H9 (cell line): ENCODE results near the gene SLITRK2. TPM values are rescaled to one million over a fixed set of nuclear protein-coding genes. Genes with fewer than 3 reads are reported as not detected.
A peak's percentile ranks its signal among the peaks of the same experiment; 100 is the strongest.

Source experiments
- DNase-seq: peaks from one replicate; pipeline ENCODE4 v3.0.0-alpha.2; 2017
- H2AFZ ChIP-seq: one replicate; pipeline ENCODE4 v1.6.1; 2013; ENCODE audit warnings: mild to moderate bottlenecking, low read length, control low read depth, moderate library complexity
- H2AK5ac ChIP-seq: 2 replicates; pipeline ENCODE4 v1.6.1; 2013; ENCODE audit warnings: low read length, control low read depth, mixed read lengths; ENCODE audit not compliant: insufficient read length
- H2BK120ac ChIP-seq: one replicate; pipeline ENCODE4 v1.6.1; 2013; ENCODE audit warnings: low read depth, mild to moderate bottlenecking, low read length, control low read depth, inconsistent platforms; ENCODE audit not compliant: poor library complexity, severe bottlenecking
- H2BK12ac ChIP-seq: 2 replicates; pipeline ENCODE4 v1.6.1; 2013; ENCODE audit warnings: low read length, control low read depth, mixed read lengths, low read depth; ENCODE audit not compliant: insufficient read length
- H2BK15ac ChIP-seq: 2 replicates; pipeline ENCODE4 v1.6.1; 2013; ENCODE audit warnings: low read depth, low read length, control low read depth
- H2BK20ac ChIP-seq: one replicate; pipeline ENCODE4 v1.6.1; 2013; ENCODE audit warnings: low read depth, mild to moderate bottlenecking, low read length, control low read depth, inconsistent platforms; ENCODE audit not compliant: poor library complexity, severe bottlenecking
- H2BK5ac ChIP-seq: 2 replicates; pipeline ENCODE4 v1.6.1; 2013; ENCODE audit warnings: low read length, control low read depth, mixed read lengths; ENCODE audit not compliant: insufficient read length
- H3K14ac ChIP-seq: 2 replicates; pipeline ENCODE4 v1.6.1; 2013; ENCODE audit warnings: low read length, control low read depth; ENCODE audit not compliant: insufficient read depth
- H3K18ac ChIP-seq: 2 replicates; pipeline ENCODE4 v1.6.1; 2013; ENCODE audit warnings: low read depth, mild to moderate bottlenecking, mixed read lengths, low read length, control low read depth; ENCODE audit not compliant: insufficient read length
- H3K23ac ChIP-seq: 2 replicates; pipeline ENCODE4 v1.6.1; 2013; ENCODE audit warnings: low read length, control low read depth, mixed read lengths, low read depth; ENCODE audit not compliant: insufficient read length
- H3K23me2 ChIP-seq: 2 replicates; pipeline ENCODE4 v1.6.1; 2013; ENCODE audit warnings: low read depth, mild to moderate bottlenecking, mixed read lengths, low read length, control low read depth; ENCODE audit not compliant: insufficient read length, poor library complexity, severe bottlenecking
- H3K27ac ChIP-seq: 2 replicates; pipeline ENCODE4 v1.5.1; 2013; ENCODE audit warnings: low read length, control low read depth, mixed read lengths, low read depth; ENCODE audit not compliant: insufficient read length
- H3K27me3 ChIP-seq: 2 replicates; pipeline ENCODE4 v1.6.1; 2013; ENCODE audit warnings: low read length, control low read depth, inconsistent platforms; ENCODE audit not compliant: insufficient read depth
- H3K4ac ChIP-seq: 2 replicates; pipeline ENCODE4 v1.6.1; 2013; ENCODE audit warnings: low read depth, mild to moderate bottlenecking, control low read depth, inconsistent platforms, low read length, moderate library complexity
- H3K4me1 ChIP-seq: 2 replicates; pipeline ENCODE4 v1.6.1; 2013; ENCODE audit warnings: low read length, control low read depth, inconsistent platforms; ENCODE audit not compliant: insufficient read depth
- H3K4me2 ChIP-seq: 2 replicates; pipeline ENCODE4 v1.6.1; 2013; ENCODE audit warnings: low read length, control low read depth, mixed read lengths; ENCODE audit not compliant: insufficient read length, insufficient read depth
- H3K56ac ChIP-seq: 2 replicates; pipeline ENCODE4 v1.6.1; 2013; ENCODE audit warnings: low read depth, mild to moderate bottlenecking, mixed read lengths, low read length, control low read depth; ENCODE audit not compliant: insufficient read length
- H3K79me1 ChIP-seq: 2 replicates; pipeline ENCODE4 v1.6.1; 2013; ENCODE audit warnings: low read depth, mild to moderate bottlenecking, moderate library complexity, low read length, control low read depth, inconsistent platforms; ENCODE audit not compliant: insufficient read depth, poor library complexity, severe bottlenecking
- H3K79me2 ChIP-seq: 2 replicates; pipeline ENCODE4 v1.6.1; 2013; ENCODE audit warnings: low read length, control low read depth, inconsistent platforms; ENCODE audit not compliant: insufficient read depth
- H3K9ac ChIP-seq: 2 replicates; pipeline ENCODE4 v1.6.1; 2013; ENCODE audit warnings: low read length, control low read depth, mixed read lengths; ENCODE audit not compliant: insufficient read length; ENCODE audit errors: extremely low read depth
- H3K9me3 ChIP-seq: one replicate; pipeline ENCODE4 v1.6.1; 2013; ENCODE audit warnings: low read depth, low read length, inconsistent platforms; ENCODE audit not compliant: control insufficient read depth
- H3T11ph ChIP-seq: one replicate; pipeline ENCODE4 v1.6.1; 2013; ENCODE audit warnings: mild to moderate bottlenecking, low read length, control low read depth, inconsistent platforms
- H4K20me1 ChIP-seq: one replicate; pipeline ENCODE4 v1.6.1; 2013; ENCODE audit not compliant: control insufficient read depth, insufficient read length, insufficient read depth
- H4K5ac ChIP-seq: 2 replicates; pipeline ENCODE4 v1.6.1; 2013; ENCODE audit warnings: low read depth, mild to moderate bottlenecking, mixed read lengths, low read length, control low read depth; ENCODE audit not compliant: insufficient read length
- H4K8ac ChIP-seq: replicated peaks from 2 replicates; pipeline ENCODE4 v1.6.1; 2013; ENCODE audit warnings: low read length, control low read depth, mixed read lengths, low read depth; ENCODE audit not compliant: insufficient read length
- H4K91ac ChIP-seq: 2 replicates; pipeline ENCODE4 v1.6.1; 2013; ENCODE audit warnings: low read depth, mild to moderate bottlenecking, moderate library complexity, mixed read lengths, low read length, control low read depth; ENCODE audit not compliant: insufficient read length
- H3K27ac Mint-ChIP-seq, 3 experiments: 2 replicates in 2 of 3; 3 replicates in 1 of 3; pipeline ENCODE4 v1.8.0; 2020 to 2021; ENCODE audit warnings: mixed read lengths in 3 of 3, mild to moderate bottlenecking in 1 of 3, moderate library complexity in 1 of 3
- H3K27me3 Mint-ChIP-seq: 2 replicates; pipeline ENCODE4 v1.8.0; 2021; ENCODE audit warnings: low read depth, mild to moderate bottlenecking, moderate library complexity, mixed read lengths
- H3K36me3 Mint-ChIP-seq, 3 experiments: 2 replicates in 2 of 3; 3 replicates in 1 of 3; pipeline ENCODE4 v1.8.0; 2020 to 2021; ENCODE audit warnings: low read depth in 3 of 3, mixed read lengths in 3 of 3; ENCODE audit not compliant: insufficient read depth in 1 of 3
- H3K4me1 Mint-ChIP-seq, 2 experiments: 2 replicates each; pipeline ENCODE4 v1.8.0; 2020; ENCODE audit warnings: mixed read lengths in 2 of 2
- H3K4me3 Mint-ChIP-seq, 2 experiments: 2 replicates in 1 of 2; 3 replicates in 1 of 2; pipeline ENCODE4 v1.8.0; 2020 to 2021; ENCODE audit warnings: mild to moderate bottlenecking in 2 of 2, mixed read lengths in 2 of 2, moderate library complexity in 1 of 2
- H3K9me3 Mint-ChIP-seq, 2 experiments: 2 replicates in 1 of 2; 3 replicates in 1 of 2; pipeline ENCODE4 v1.8.0; 2020; ENCODE audit warnings: mild to moderate bottlenecking in 2 of 2, mixed read lengths in 2 of 2, moderate library complexity in 1 of 2
- CTCF ChIP-seq: fragments of 200-600 bp; sonication (generic); conservative IDR thresholded peaks from 3 replicates; pipeline ENCODE4 v1.8.0; 2021; ENCODE audit warnings: antibody characterized with exemption, mild to moderate bottlenecking
- whole genome bisulfite sequencing: extraction: QIAGEN DNeasy Blood & Tissue Kit; methylation state at CpG from one replicate; pipeline ENCODE4 v1.1.7; 2013; ENCODE audit warnings: missing lambda C conversion rate, low lambda C conversion rate, mixed read lengths; ENCODE audit not compliant: insufficient read length; ENCODE audit errors: extremely low coverage; 5-methylcytosine and 5-hydroxymethylcytosine counted together
- long read RNA-seq: library from polyadenylated mRNA; unstranded; transcript quantifications from one replicate; pipeline ENCODE4 v2.0.0, GENCODE V29; 2020
- total RNA-seq: library from RNA; stranded (reverse); gene quantifications from 2 replicates; pipeline ENCODE4 v1.2.1, GENCODE V29; 2021

Gene SLITRK2
- total RNA-seq = 0.09 and 0.11 TPM in 2 replicates
- long read RNA-seq, partial matches to known transcripts = 1 of 5 reads
- long read RNA-seq, other reads (novel, unspliced or antisense) = 4 of 5 reads

GRCh38 chrX:145817331-145818185, at the start of gene SLITRK2:
Gene SLITRK2 (plus strand): TSS chrX:145817829. CDS start chrX:145822426, 4,597 bp downstream.
- no peak within 1 kb of the TSS for H2BK120ac ChIP-seq
- peaks cover 14% of the 10 kb centered on the region for H3K23me2 ChIP-seq
- no peak within 1 kb of the TSS for H2BK20ac ChIP-seq
- no peak within 1 kb of the TSS for H3K18ac ChIP-seq
- H3K9me3 ChIP-seq = peaks cover 17% of the 10 kb centered on the region
- Mint-ChIP-seq H3K4me3 (peak within 1 kb of the TSS; percentile 47 to 82), H3K36me3 (peaks cover 0 to 2% (median 2%) of the 10 kb centered on the region in 3 experiments; a peak in 3 of 7 replicates), H3K27ac (no peak within 1 kb of the TSS), H3K9me3 (peaks cover 62 to 66% of the 10 kb centered on the region in 2 experiments), H3K27me3 (peaks cover 95% of the 10 kb centered on the region), H3K4me1 (peaks cover 15 to 20% of the 10 kb centered on the region in 2 experiments)
- no peak within 1 kb of the TSS for H4K8ac ChIP-seq
- no peaks in the 10 kb centered on the region for H3K79me2 ChIP-seq
- no peak within 1 kb of the TSS for H2AK5ac ChIP-seq
- no peak within 1 kb of the TSS for H4K91ac ChIP-seq
- H3K56ac ChIP-seq = no peak within 1 kb of the TSS
- H3K14ac ChIP-seq = no peak within 1 kb of the TSS
- H2BK15ac ChIP-seq = no peak within 1 kb of the TSS
- no CpG with 5 or more reads among the region's 60 CpGs for WGBS
- DNase-seq = peak; percentile 48
- H4K20me1 ChIP-seq = no peaks in the 10 kb centered on the region
- no peaks in the 10 kb centered on the region for H3K79me1 ChIP-seq
- H2BK12ac ChIP-seq = no peak within 1 kb of the TSS
- H2AFZ ChIP-seq = no peak within 1 kb of the TSS
- H3T11ph ChIP-seq = no peak within 1 kb of the TSS
- H3K27me3 ChIP-seq = peaks cover 49% of the 10 kb centered on the region
- no peak within 1 kb of the TSS for H3K27ac ChIP-seq
- H3K23ac ChIP-seq = no peak within 1 kb of the TSS
- H4K5ac ChIP-seq = no peak within 1 kb of the TSS
- H3K4ac ChIP-seq = no peak within 1 kb of the TSS
- no peak within 1 kb of the TSS for H3K9ac ChIP-seq
- no peaks in the 10 kb centered on the region for H3K4me1 ChIP-seq
- no peak within 1 kb of the TSS for H2BK5ac ChIP-seq
- H3K4me2 ChIP-seq = peak within 1 kb of the TSS; percentile 81
- no peak for TF ChIP-seq CTCF
